Measurements from ENCODE around the gene LDLRAD4.

Gene LDLRAD4

GRCh38 chr18:13447621-13448334, 229.2 kb downstream of the LDLRAD4 start:
- Histone ChIP-seq H3K27me3 (ENCODE audit: control insufficient read depth in 1 of 2, insufficient read depth in 1 of 2, low read length in 2 of 2) (peaks cover 12 to 36% of the 10 kb centered on the region in 2 experiments), H3K36me3 (ENCODE audit: control insufficient read depth in 1 of 2, insufficient read depth in 2 of 2, low read depth in 1 of 2, low read length in 2 of 2) (no peaks in the 10 kb centered on the region), H2AFZ (ENCODE audit: low read depth, low read length) (no peak overlapping the region), H2AK5ac (ENCODE audit: low read length, severe bottlenecking) (no peak overlapping the region), H2BK15ac (ENCODE audit: low read depth, poor library complexity, severe bottlenecking) (no peak overlapping the region), H3K23ac (ENCODE audit: low read length in 2 of 2) (no peak overlapping the region), H3K4me2 (ENCODE audit: low read length, poor library complexity, severe bottlenecking) (no peak overlapping the region), H3K14ac (ENCODE audit: low read length in 2 of 2) (no peak overlapping the region), H3K27ac (ENCODE audit: low read length, poor library complexity, severe bottlenecking) (no peak overlapping the region), H2BK5ac (ENCODE audit: low read depth, low read length, poor library complexity, severe bottlenecking) (no peak overlapping the region), H3K18ac (ENCODE audit: low read depth in 1 of 2, low read length in 2 of 2) (no peak overlapping the region), H3K79me1 (replicated peaks; ENCODE audit: low read length, poor library complexity, severe bottlenecking) (no peaks in the 10 kb centered on the region), H2BK12ac (ENCODE audit: low read length in 2 of 2) (no peak overlapping the region), H3K4me3 (ENCODE audit: insufficient read depth in 1 of 2, low read depth in 1 of 2, low read length in 2 of 2) (peak overlapping the region in 1 of 2 experiments; percentile 7), H3K4me1 (ENCODE audit: control insufficient read depth, insufficient read depth, low read depth, low read length) (peaks cover 13% of the 10 kb centered on the region), H2BK120ac (ENCODE audit: low read depth, low read length) (no peak overlapping the region), H3K9ac (ENCODE audit: low read length) (peak overlapping the region; percentile 46), H3K4ac (ENCODE audit: low read depth in 1 of 2, low read length in 2 of 2) (no peak overlapping the region), H3K9me3 (ENCODE audit: control insufficient read depth, low read length) (no peaks in the 10 kb centered on the region), H4K91ac (ENCODE audit: low read length) (no peak overlapping the region), H4K8ac (ENCODE audit: low read length) (no peak overlapping the region)
- 61% methylated on average over 22 of the region's 22 CpGs for WGBS
- peak; percentile 48 for DNase-seq

GRCh38 chr18:13448335-13448795, 229.8 kb downstream of the LDLRAD4 start:
- Histone ChIP-seq H2BK12ac (ENCODE audit: low read length in 2 of 2) (no peak overlapping the region), H2AK5ac (ENCODE audit: low read length, severe bottlenecking) (no peak overlapping the region), H3K4me2 (ENCODE audit: low read length, poor library complexity, severe bottlenecking) (no peak overlapping the region), H2BK5ac (ENCODE audit: low read depth, low read length, poor library complexity, severe bottlenecking) (no peak overlapping the region), H4K8ac (ENCODE audit: low read length) (no peak overlapping the region), H3K23ac (ENCODE audit: low read length in 2 of 2) (no peak overlapping the region), H2BK120ac (ENCODE audit: low read depth, low read length) (no peak overlapping the region), H3K27me3 (ENCODE audit: control insufficient read depth in 1 of 2, insufficient read depth in 1 of 2, low read length in 2 of 2) (peaks cover 18 to 36% of the 10 kb centered on the region in 2 experiments), H3K18ac (ENCODE audit: low read depth in 1 of 2, low read length in 2 of 2) (no peak overlapping the region), H3K36me3 (ENCODE audit: control insufficient read depth in 1 of 2, insufficient read depth in 2 of 2, low read depth in 1 of 2, low read length in 2 of 2) (no peaks in the 10 kb centered on the region), H3K4me3 (ENCODE audit: insufficient read depth in 1 of 2, low read depth in 1 of 2, low read length in 2 of 2) (no peak overlapping the region), H3K14ac (ENCODE audit: low read length in 2 of 2) (no peak overlapping the region), H2BK15ac (ENCODE audit: low read depth, poor library complexity, severe bottlenecking) (no peak overlapping the region), H3K9me3 (ENCODE audit: control insufficient read depth, low read length) (no peaks in the 10 kb centered on the region), H3K4ac (ENCODE audit: low read depth in 1 of 2, low read length in 2 of 2) (no peak overlapping the region), H3K79me1 (replicated peaks; ENCODE audit: low read length, poor library complexity, severe bottlenecking) (no peaks in the 10 kb centered on the region), H3K9ac (ENCODE audit: low read length) (no peak overlapping the region), H3K4me1 (ENCODE audit: control insufficient read depth, insufficient read depth, low read depth, low read length) (peaks cover 17% of the 10 kb centered on the region), H2AFZ (ENCODE audit: low read depth, low read length) (no peak overlapping the region), H4K91ac (ENCODE audit: low read length) (no peak overlapping the region), H3K27ac (ENCODE audit: low read length, poor library complexity, severe bottlenecking) (no peak overlapping the region)
- WGBS: 80% methylated on average over 19 of the region's 19 CpGs
- no peak for DNase-seq

- H3K27ac ChIP-seq (ENCODE audit: low read length, poor library complexity, severe bottlenecking): no peak overlapping the region
- 92% methylated on average over 9 of the region's 9 CpGs for WGBS
Observed at GRCh38 chr18:13449651-13450050, 231.1 kb downstream of the LDLRAD4 start.

DNA sequence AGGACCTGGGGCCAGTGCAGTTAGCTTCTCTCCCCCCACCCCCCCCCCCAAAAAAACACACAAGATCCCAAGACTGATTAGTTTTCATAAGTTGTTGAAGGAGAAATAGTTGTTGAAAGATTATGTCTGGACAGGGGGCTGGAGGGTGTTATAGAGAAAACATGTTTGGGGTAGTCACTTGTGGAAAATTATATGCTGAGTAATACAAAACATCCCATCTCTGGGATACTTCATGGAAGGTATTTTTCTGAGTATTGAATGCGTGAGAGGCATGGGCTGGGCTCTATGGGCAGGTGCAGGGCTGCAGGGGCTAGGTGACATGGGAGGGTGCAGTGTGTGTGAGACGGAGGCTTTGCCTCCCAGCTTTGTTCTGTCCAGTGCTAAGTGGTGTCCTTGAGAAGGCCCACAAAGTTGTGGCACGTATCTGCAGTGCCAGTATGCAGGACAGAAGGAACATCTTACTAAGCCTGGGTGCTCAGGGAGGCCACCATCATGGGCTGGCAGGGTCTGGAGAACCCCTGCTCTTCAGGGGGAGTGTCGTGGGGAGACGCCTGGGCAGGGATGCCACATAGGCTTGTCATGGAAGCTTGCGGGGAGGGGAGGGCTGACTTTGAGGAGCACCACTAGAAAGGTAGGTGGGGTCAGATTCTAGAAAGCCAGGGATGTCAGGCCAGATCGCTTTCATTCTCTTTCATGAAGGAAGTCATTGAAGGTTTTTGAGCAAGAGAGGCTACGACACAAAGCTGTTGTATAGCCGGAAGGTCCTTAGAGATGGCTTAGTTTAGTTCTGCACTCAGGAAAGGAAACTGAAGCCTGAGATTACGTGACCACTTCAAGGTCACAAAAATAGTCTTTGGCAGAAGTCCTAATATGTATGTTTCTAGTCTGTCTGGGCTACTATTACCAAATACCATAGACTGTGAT, 232.0 kb downstream of the LDLRAD4 start:
- Histone ChIP-seq H4K8ac (ENCODE audit: low read length) (no peak overlapping the region), H3K14ac (ENCODE audit: low read length in 2 of 2) (no peak overlapping the region), H3K4me1 (ENCODE audit: control insufficient read depth, insufficient read depth, low read depth, low read length) (peaks cover 22% of the 10 kb centered on the region), H3K18ac (ENCODE audit: low read depth in 1 of 2, low read length in 2 of 2) (no peak overlapping the region), H3K4me2 (ENCODE audit: low read length, poor library complexity, severe bottlenecking) (no peak overlapping the region), H3K9ac (ENCODE audit: low read length) (no peak overlapping the region), H3K4me3 (ENCODE audit: insufficient read depth in 1 of 2, low read depth in 1 of 2, low read length in 2 of 2) (no peak overlapping the region), H3K27ac (ENCODE audit: low read length, poor library complexity, severe bottlenecking) (no peak overlapping the region), H2AK5ac (ENCODE audit: low read length, severe bottlenecking) (no peak overlapping the region), H3K36me3 (ENCODE audit: control insufficient read depth in 1 of 2, insufficient read depth in 2 of 2, low read depth in 1 of 2, low read length in 2 of 2) (no peaks in the 10 kb centered on the region), H3K4ac (ENCODE audit: low read depth in 1 of 2, low read length in 2 of 2) (no peak overlapping the region), H2AFZ (ENCODE audit: low read depth, low read length) (no peak overlapping the region), H2BK120ac (ENCODE audit: low read depth, low read length) (no peak overlapping the region), H3K27me3 (ENCODE audit: control insufficient read depth in 1 of 2, insufficient read depth in 1 of 2, low read length in 2 of 2) (peaks cover 25 to 27% of the 10 kb centered on the region in 2 experiments), H2BK15ac (ENCODE audit: low read depth, poor library complexity, severe bottlenecking) (no peak overlapping the region), H2BK12ac (ENCODE audit: low read length in 2 of 2) (no peak overlapping the region), H3K9me3 (ENCODE audit: control insufficient read depth, low read length) (no peaks in the 10 kb centered on the region), H4K91ac (ENCODE audit: low read length) (no peak overlapping the region), H2BK5ac (ENCODE audit: low read depth, low read length, poor library complexity, severe bottlenecking) (no peak overlapping the region), H3K79me1 (replicated peaks; ENCODE audit: low read length, poor library complexity, severe bottlenecking) (no peaks in the 10 kb centered on the region), H3K23ac (ENCODE audit: low read length in 2 of 2) (no peak overlapping the region)
- WGBS: 76% methylated on average over 10 of the region's 10 CpGs
- DNase-seq: no peak

More at GRCh38 chr18:13449651-13450050, 231.1 kb downstream of the LDLRAD4 start:
- H3K27me3 ChIP-seq (ENCODE audit: control insufficient read depth in 1 of 2, insufficient read depth in 1 of 2, low read length in 2 of 2): peaks cover 23 to 31% of the 10 kb centered on the region in 2 experiments
- H2AFZ ChIP-seq (ENCODE audit: low read depth, low read length): no peak overlapping the region
- H3K4ac ChIP-seq (ENCODE audit: low read depth in 1 of 2, low read length in 2 of 2): no peak overlapping the region
- H3K4me2 ChIP-seq (ENCODE audit: low read length, poor library complexity, severe bottlenecking): no peak overlapping the region
- peaks cover 22% of the 10 kb centered on the region for H3K4me1 ChIP-seq (ENCODE audit: control insufficient read depth, insufficient read depth, low read depth, low read length)
- H3K14ac ChIP-seq (ENCODE audit: low read length in 2 of 2): no peak overlapping the region
- no peaks in the 10 kb centered on the region for H3K9me3 ChIP-seq (ENCODE audit: control insufficient read depth, low read length)
- H2BK120ac ChIP-seq (ENCODE audit: low read depth, low read length): no peak overlapping the region
- H3K18ac ChIP-seq (ENCODE audit: low read depth in 1 of 2, low read length in 2 of 2): no peak overlapping the region
- no peak overlapping the region for H4K91ac ChIP-seq (ENCODE audit: low read length)
- H2BK5ac ChIP-seq (ENCODE audit: low read depth, low read length, poor library complexity, severe bottlenecking): no peak overlapping the region
- no peak overlapping the region for H4K8ac ChIP-seq (ENCODE audit: low read length)
- H3K36me3 ChIP-seq (ENCODE audit: control insufficient read depth in 1 of 2, insufficient read depth in 2 of 2, low read depth in 1 of 2, low read length in 2 of 2): no peaks in the 10 kb centered on the region
- H2AK5ac ChIP-seq (ENCODE audit: low read length, severe bottlenecking): no peak overlapping the region
- H3K9ac ChIP-seq (ENCODE audit: low read length): no peak overlapping the region
- H3K23ac ChIP-seq (ENCODE audit: low read length in 2 of 2): no peak overlapping the region
- no peak for DNase-seq
- H2BK15ac ChIP-seq (ENCODE audit: low read depth, poor library complexity, severe bottlenecking): no peak overlapping the region
- H3K4me3 ChIP-seq (ENCODE audit: insufficient read depth in 1 of 2, low read depth in 1 of 2, low read length in 2 of 2): no peak overlapping the region
- no peaks in the 10 kb centered on the region for H3K79me1 ChIP-seq (replicated peaks; ENCODE audit: low read length, poor library complexity, severe bottlenecking)
- no peak overlapping the region for H2BK12ac ChIP-seq (ENCODE audit: low read length in 2 of 2)

Measured in mesenchymal stem cell (in vitro differentiated cells and primary cell).